ENCODE results near the gene PLCL2.

The PLCL2 gene

GRCh38 chr3:17069754-17070153 is 185.0 kb downstream of the PLCL2 start:
- no peak overlapping the region for H3K4me3 ChIP-seq (ENCODE audit: low read length)
- TF ChIP-seq ZNF274 (IDR thresholded peaks at IDR 0.05; ENCODE audit: low read depth, low read length) = no peak

GRCh38 chr3:17070161-17070959 is 185.6 kb downstream of the PLCL2 start:
- no peak for TF ChIP-seq ZNF274 (IDR thresholded peaks at IDR 0.05; ENCODE audit: low read depth, low read length)
- no peak overlapping the region for H3K4me3 ChIP-seq (ENCODE audit: low read length)

- TF ChIP-seq ZNF274 (IDR thresholded peaks at IDR 0.05; ENCODE audit: low read depth, low read length) = no peak
- no peak overlapping the region for H3K4me3 ChIP-seq (ENCODE audit: low read length)
Observed at GRCh38 chr3:17074559-17074958, 189.8 kb downstream of the PLCL2 start.

GRCh38 chr3:17075358-17075757 is 190.6 kb downstream of the PLCL2 start:
- no peak for TF ChIP-seq ZNF274 (IDR thresholded peaks at IDR 0.05; ENCODE audit: low read depth, low read length)

GRCh38 chr3:17075907-17076306 is 191.2 kb downstream of the PLCL2 start:
- TF ChIP-seq ZNF274 (IDR thresholded peaks at IDR 0.05; ENCODE audit: low read depth, low read length) = no peak

More at GRCh38 chr3:17075358-17075757, 190.6 kb downstream of the PLCL2 start:
- no peak overlapping the region for H3K4me3 ChIP-seq (ENCODE audit: low read length)

GRCh38 chr3:17076940-17077605 is 192.3 kb downstream of the PLCL2 start:
- H3K4me3 ChIP-seq (ENCODE audit: low read length) = no peak overlapping the region
- TF ChIP-seq ZNF274 (IDR thresholded peaks at IDR 0.05; ENCODE audit: low read depth, low read length) = no peak

More at GRCh38 chr3:17075907-17076306, 191.2 kb downstream of the PLCL2 start:
- no peak overlapping the region for H3K4me3 ChIP-seq (ENCODE audit: low read length)

GRCh38 chr3:17077606-17078005 is 192.9 kb downstream of the PLCL2 start:
- TF ChIP-seq ZNF274 (IDR thresholded peaks at IDR 0.05; ENCODE audit: low read depth, low read length) = no peak
- H3K4me3 ChIP-seq (ENCODE audit: low read length) = no peak overlapping the region

- H3K4me3 ChIP-seq (ENCODE audit: low read length) = no peak overlapping the region
- TF ChIP-seq ZNF274 (IDR thresholded peaks at IDR 0.05; ENCODE audit: low read depth, low read length) = no peak
Observed at GRCh38 chr3:17078926-17079465, 194.2 kb downstream of the PLCL2 start.

GRCh38 chr3:17079933-17080332 is 195.2 kb downstream of the PLCL2 start:
- no peak for TF ChIP-seq ZNF274 (IDR thresholded peaks at IDR 0.05; ENCODE audit: low read depth, low read length)
- H3K4me3 ChIP-seq (ENCODE audit: low read length) = no peak overlapping the region

- TF ChIP-seq ZNF274 (IDR thresholded peaks at IDR 0.05; ENCODE audit: low read depth, low read length) = no peak
- no peak overlapping the region for H3K4me3 ChIP-seq (ENCODE audit: low read length)
Observed at GRCh38 chr3:17081520-17081919, 196.8 kb downstream of the PLCL2 start.

GRCh38 chr3:17087509-17087908 is 202.8 kb downstream of the PLCL2 start:
- no peak for TF ChIP-seq ZNF274 (IDR thresholded peaks at IDR 0.05; ENCODE audit: low read depth, low read length)
- H3K4me3 ChIP-seq (ENCODE audit: low read length) = no peak overlapping the region

GRCh38 chr3:17088017-17088416 is 203.3 kb downstream of the PLCL2 start:
- no peak for TF ChIP-seq ZNF274 (IDR thresholded peaks at IDR 0.05; ENCODE audit: low read depth, low read length)

GRCh38 chr3:17088602-17089313 is 204.0 kb downstream of the PLCL2 start:
- no peak for TF ChIP-seq ZNF274 (IDR thresholded peaks at IDR 0.05; ENCODE audit: low read depth, low read length)
- no peak overlapping the region for H3K4me3 ChIP-seq (ENCODE audit: low read length)

More at GRCh38 chr3:17088017-17088416, 203.3 kb downstream of the PLCL2 start:
- no peak overlapping the region for H3K4me3 ChIP-seq (ENCODE audit: low read length)

GRCh38 chr3:17089314-17089700 is 204.6 kb downstream of the PLCL2 start:
- no peak overlapping the region for H3K4me3 ChIP-seq (ENCODE audit: low read length)
- TF ChIP-seq ZNF274 (IDR thresholded peaks at IDR 0.05; ENCODE audit: low read depth, low read length) = no peak

All from GM08714 (cell line).